GM12874 (cell line): ENCODE measurements around the gene NTRK2.

Experiments used
- TF ChIP-seq, protein P1 (sequence below): IDR thresholded peaks from 2 replicates; pipeline ENCODE4 v1.5.1; 2011; ENCODE audit warnings: low read depth, mild to moderate bottlenecking, control low read depth, low read length, moderate library complexity; ENCODE audit not compliant: insufficient read depth

Gene NTRK2

DNA sequence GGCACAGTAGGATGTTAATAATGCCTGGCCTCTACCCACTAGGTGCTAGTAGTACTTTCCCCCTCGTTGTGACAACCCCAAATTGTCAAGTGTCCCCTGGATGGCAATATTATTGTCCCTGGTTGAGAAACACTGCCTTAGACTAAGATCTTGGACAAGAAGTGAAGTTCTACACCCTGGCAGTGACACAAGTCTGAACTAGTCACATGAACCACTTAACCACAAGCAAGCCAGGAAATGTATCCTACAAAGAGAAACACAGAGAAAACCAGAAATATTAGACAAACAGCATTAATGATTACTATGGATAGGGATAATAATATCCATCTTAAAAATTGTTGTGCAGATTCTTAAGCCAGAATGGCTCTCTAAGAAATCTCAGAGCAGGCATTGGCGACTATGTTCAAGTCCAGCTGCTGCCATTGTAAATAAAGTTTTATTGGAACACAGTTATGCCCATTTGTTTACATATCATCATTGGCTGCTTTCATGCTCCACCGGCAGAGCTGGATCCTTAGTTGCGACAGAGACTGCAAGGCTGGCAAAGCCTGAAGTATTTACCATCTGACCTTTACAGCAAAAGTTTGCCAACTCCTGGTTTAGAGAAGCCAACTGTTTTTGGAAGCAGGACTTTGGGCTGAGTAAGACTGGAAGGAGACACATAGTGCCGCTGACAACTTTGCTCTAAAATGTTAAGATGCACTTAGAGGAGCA is 80.8 kb downstream of the NTRK2 start:
- TF ChIP-seq, protein P1, sequence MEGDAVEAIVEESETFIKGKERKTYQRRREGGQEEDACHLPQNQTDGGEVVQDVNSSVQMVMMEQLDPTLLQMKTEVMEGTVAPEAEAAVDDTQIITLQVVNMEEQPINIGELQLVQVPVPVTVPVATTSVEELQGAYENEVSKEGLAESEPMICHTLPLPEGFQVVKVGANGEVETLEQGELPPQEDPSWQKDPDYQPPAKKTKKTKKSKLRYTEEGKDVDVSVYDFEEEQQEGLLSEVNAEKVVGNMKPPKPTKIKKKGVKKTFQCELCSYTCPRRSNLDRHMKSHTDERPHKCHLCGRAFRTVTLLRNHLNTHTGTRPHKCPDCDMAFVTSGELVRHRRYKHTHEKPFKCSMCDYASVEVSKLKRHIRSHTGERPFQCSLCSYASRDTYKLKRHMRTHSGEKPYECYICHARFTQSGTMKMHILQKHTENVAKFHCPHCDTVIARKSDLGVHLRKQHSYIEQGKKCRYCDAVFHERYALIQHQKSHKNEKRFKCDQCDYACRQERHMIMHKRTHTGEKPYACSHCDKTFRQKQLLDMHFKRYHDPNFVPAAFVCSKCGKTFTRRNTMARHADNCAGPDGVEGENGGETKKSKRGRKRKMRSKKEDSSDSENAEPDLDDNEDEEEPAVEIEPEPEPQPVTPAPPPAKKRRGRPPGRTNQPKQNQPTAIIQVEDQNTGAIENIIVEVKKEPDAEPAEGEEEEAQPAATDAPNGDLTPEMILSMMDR, result no peak

DNA sequence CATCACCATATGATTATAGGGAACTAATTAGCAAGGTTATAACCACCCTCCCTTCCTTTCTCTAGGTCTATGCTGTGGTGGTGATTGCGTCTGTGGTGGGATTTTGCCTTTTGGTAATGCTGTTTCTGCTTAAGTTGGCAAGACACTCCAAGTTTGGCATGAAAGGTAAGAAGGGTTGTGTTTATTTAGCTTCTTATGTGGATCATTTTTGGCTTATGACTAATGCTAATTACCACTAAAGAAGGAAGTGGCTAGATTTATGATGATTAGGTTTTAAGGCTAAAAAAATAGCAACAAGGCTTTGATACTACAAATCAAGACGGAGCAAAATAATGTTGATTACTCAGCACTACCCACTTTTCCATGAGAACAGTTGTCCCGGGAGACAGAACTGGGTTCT is 82.4 kb downstream of the NTRK2 start:
- TF ChIP-seq, protein P1, result no peak

DNA sequence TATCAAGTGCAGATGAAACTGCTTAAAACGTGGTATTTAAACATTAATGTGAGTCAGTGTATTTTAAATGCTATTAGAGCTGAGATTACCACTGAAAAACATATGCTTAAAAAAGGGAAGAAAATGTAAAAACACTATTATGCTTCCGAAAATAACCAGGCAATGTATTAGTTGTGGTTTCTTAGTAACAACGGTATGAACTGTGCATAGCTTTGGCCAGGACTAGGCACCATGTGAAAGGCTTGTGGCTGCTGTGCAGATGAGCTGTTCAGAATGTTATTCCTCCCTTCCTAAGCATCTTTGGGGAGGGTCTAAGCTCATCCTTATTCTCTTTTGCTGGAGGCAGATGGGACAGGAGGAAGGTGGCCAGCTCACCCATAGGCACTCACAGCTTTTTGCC is 84.9 kb downstream of the NTRK2 start:
- TF ChIP-seq, protein P1, result no peak

DNA sequence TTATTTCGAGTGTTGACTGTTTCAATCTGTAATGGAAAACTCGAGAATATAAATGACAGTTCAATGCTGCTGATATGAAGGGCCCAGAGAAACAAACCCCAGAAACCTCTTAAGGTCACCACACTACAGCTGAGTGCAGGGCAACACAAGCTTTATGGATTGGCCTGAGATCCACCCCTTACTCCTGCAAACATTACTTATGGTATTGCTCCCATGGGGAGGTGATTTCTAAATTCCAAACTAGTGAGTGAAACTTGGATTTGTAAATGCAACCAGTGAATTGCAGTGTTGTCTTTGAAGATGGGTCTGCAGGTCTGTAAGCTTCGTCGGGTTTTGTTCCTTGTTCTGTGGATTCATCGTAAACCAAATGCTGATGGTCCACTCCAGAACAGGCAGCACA is 85.4 kb downstream of the NTRK2 start:
- TF ChIP-seq, protein P1, result no peak

DNA sequence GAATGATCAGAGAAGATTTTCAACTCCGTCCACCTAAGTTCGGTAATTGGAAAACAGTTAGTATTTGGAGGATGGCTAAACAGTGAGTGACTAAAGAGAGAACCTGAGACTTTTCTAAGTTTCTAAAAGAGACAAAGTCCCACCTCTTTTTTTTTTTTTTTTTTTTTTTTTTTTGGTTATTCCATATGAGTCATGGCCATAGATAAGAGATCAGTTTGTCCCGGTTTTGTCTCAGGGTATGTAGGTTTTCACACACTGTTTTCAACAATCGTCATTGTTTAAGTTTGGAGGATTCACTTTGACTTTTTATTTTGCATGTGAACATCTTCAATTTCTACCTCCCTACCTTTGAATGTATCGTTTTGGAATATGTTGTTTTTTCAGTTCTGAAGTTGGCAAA is 85.9 kb downstream of the NTRK2 start:
- TF ChIP-seq, protein P1, result no peak

DNA sequence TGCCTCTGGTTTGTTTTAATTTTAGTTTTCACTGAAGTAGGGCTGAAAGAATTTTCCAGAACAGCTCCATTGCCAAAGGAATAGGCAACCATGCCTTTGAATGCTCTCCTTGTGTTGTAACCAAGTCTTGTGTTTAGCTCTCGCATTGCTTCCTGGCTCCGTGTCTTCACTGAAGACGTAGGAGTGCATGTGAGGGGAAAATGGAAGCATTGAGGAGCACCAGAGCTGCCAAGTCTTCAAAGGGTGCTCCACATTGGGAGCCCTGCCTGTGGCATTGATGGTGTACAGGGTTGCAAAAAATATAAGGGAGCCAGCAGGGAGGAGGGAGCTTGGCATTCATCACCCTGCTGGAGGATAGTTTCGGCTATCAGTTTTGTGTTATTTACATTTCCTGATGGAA is 86.6 kb downstream of the NTRK2 start:
- TF ChIP-seq, protein P1, result no peak

DNA sequence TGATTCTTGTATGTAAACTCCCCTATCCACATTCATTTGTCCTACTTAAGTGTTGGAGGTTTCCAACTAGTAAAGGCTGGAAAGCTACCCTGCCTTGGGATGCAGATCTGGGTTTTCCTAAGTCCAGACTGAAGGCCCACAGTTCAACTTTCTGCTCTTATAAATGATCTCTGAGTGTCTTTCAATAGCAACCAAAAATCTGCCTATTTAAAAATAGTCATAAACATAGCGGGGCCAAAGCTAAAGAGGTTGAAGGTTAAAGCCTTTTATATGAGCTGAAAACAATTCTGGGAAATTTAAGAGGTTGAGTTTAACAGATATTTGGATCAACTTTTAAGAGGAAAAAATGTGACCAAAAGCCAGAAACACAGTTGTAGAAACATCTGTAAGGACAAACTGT is 87.2 kb downstream of the NTRK2 start:
- TF ChIP-seq, protein P1, result no peak
